NCI-H1694 treated with DMSO at 0.1 percent for 48 hours (cell line): Measurements from ENCODE around the gene RTEL1.
"Not testable (repeated sequence)": the region's sequence is repeated elsewhere in the genome, so short reads cannot be mapped to it uniquely, and the experiment has no call there.

ENCODE experiments used
- DNase-seq: peaks from one replicate; lab custom pipeline; 2025; lab: John Stamatoyannopoulos, UW

RTEL1 gene

GRCh38 chr20:63671695-63672094 is 13.6 kb downstream of the RTEL1 start:
- not testable (repeated sequence) for DNase-seq

GRCh38 chr20:63672666-63673065 is 14.6 kb downstream of the RTEL1 start:
- DNase-seq, result no peak

GRCh38 chr20:63673951-63674350 is 15.8 kb downstream of the RTEL1 start:
- DNase-seq, result no peak

GRCh38 chr20:63675681-63676368 is 17.7 kb downstream of the RTEL1 start:
- DNase-seq, result no peak

GRCh38 chr20:63678071-63678470 is 20.0 kb downstream of the RTEL1 start:
- no peak for DNase-seq

- DNase-seq, result no peak
Observed at GRCh38 chr20:63678667-63679465, 20.8 kb downstream of the RTEL1 start.

GRCh38 chr20:63679799-63680305 is 21.7 kb downstream of the RTEL1 start:
- no peak for DNase-seq

- DNase-seq, result no peak
Observed at GRCh38 chr20:63680427-63680826, 22.3 kb downstream of the RTEL1 start.

- no peak for DNase-seq
Observed at GRCh38 chr20:63680857-63681608, 22.9 kb downstream of the RTEL1 start.

GRCh38 chr20:63681609-63682142 is 23.6 kb downstream of the RTEL1 start:
- no peak for DNase-seq

- no peak for DNase-seq
Observed at GRCh38 chr20:63682384-63683139, 24.4 kb downstream of the RTEL1 start.

- no peak for DNase-seq
Observed at GRCh38 chr20:63685269-63686026, 27.3 kb downstream of the RTEL1 start.

- DNase-seq, result no peak
Observed at GRCh38 chr20:63686094-63686491, 28.0 kb downstream of the RTEL1 start.

GRCh38 chr20:63686492-63687321 is 28.6 kb downstream of the RTEL1 start:
- no peak for DNase-seq

GRCh38 chr20:63687419-63688178 is 29.5 kb downstream of the RTEL1 start:
- no peak for DNase-seq

- DNase-seq, result no peak
Observed at GRCh38 chr20:63688228-63689045, 30.3 kb downstream of the RTEL1 start.

- DNase-seq, result no peak
Observed at GRCh38 chr20:63689046-63690002, 31.2 kb downstream of the RTEL1 start.
